Coronary artery (tissue), 2 donors: ENCODE data around the gene DHX58.

Source experiments
- DNase-seq: peaks from one replicate; pipeline ENCODE4 v3.0.0-alpha.2; 2017; ENCODE audit warnings: low spot score
- H3K27ac ChIP-seq, 2 donors: fragments of 200-600 bp; sonication (generic); one replicate each; pipeline ENCODE4 v1.5.1; 2016 to 2019
- H3K4me3 ChIP-seq: fragments of 200-600 bp; sonication (generic); 2 replicates; pipeline ENCODE4 v1.5.1; 2016; ENCODE audit warnings: mild to moderate bottlenecking, moderate library complexity
- TF ChIP-seq, protein P1 (sequence below): fragments of 200-600 bp; sonication (generic); IDR thresholded peaks from one replicate; pipeline ENCODE4 v1.5.1; 2019; ENCODE audit warnings: antibody characterized with exemption

The DHX58 gene

GRCh38 chr17:42107597-42108576, 4.6 kb downstream of the DHX58 start:
- TF ChIP-seq, protein P1, sequence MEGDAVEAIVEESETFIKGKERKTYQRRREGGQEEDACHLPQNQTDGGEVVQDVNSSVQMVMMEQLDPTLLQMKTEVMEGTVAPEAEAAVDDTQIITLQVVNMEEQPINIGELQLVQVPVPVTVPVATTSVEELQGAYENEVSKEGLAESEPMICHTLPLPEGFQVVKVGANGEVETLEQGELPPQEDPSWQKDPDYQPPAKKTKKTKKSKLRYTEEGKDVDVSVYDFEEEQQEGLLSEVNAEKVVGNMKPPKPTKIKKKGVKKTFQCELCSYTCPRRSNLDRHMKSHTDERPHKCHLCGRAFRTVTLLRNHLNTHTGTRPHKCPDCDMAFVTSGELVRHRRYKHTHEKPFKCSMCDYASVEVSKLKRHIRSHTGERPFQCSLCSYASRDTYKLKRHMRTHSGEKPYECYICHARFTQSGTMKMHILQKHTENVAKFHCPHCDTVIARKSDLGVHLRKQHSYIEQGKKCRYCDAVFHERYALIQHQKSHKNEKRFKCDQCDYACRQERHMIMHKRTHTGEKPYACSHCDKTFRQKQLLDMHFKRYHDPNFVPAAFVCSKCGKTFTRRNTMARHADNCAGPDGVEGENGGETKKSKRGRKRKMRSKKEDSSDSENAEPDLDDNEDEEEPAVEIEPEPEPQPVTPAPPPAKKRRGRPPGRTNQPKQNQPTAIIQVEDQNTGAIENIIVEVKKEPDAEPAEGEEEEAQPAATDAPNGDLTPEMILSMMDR: no peak
- H3K4me3 ChIP-seq: peak overlapping the region; percentile 48
- no peak overlapping the region for H3K27ac ChIP-seq
- DNase-seq: no peak

GRCh38 chr17:42107124-42107523, 5.4 kb downstream of the DHX58 start:
- TF ChIP-seq, protein P1: no peak
- Histone ChIP-seq H3K27ac (no peak overlapping the region), H3K4me3 (peak overlapping the region; percentile 48)
- no peak for DNase-seq

GRCh38 chr17:42106009-42106408, 6.5 kb downstream of the DHX58 start:
- TF ChIP-seq, protein P1: no peak
- no peak for DNase-seq
- Histone ChIP-seq H3K4me3 (no peak overlapping the region), H3K27ac (no peak overlapping the region)

- TF ChIP-seq, protein P1: no peak
- DNase-seq: no peak
- Histone ChIP-seq H3K27ac (no peak overlapping the region), H3K4me3 (no peak overlapping the region)
Measured at GRCh38 chr17:42104264-42104663, 8.2 kb downstream of the DHX58 start.

- no peak for DNase-seq
- TF ChIP-seq, protein P1: no peak
- no peak overlapping the region for H3K4me3 ChIP-seq
- no peak overlapping the region for H3K27ac ChIP-seq
Measured at GRCh38 chr17:42103221-42103954, 9.1 kb downstream of the DHX58 start.

DNA sequence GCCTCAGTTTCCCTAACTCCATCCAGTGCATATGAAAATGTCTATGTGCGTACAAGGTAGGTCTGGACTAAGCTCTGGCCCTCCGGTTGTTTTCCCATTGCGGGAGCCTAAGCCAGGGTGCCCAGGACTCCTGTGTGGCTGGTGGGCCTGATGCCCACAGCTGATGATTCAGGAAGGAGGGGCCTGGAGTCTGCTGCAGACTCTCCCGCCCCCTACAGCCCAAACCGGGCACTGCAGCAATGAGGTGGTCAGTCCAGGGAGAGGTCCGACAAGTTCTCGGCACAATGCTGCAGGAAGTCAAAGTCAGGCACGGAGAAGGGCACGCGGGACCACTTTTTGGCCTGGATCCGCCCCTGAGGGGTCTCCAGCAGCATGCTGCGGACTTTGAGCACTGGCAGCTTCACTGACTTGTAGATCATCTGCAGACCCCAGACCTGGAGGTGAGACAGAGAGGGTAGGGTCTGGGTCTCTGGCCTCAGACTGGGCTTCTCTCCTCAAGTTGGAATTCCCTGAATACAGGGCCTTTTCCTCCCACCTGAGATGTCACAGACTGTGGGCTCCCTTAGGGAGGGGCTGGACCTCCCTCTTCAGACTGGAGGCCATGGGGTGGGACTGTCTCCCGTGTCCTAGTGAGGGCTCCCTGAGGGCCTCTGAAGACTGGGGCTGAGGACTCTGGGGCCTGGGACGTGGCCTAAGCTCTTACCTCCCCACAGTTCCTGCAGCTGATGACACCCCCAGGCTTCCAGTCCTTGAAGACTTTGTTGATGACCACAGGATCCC, 10.8 kb downstream of the DHX58 start:
- Histone ChIP-seq H3K4me3 (no peak overlapping the region), H3K27ac (no peak overlapping the region)
- no peak for DNase-seq
- TF ChIP-seq, protein P1: peak; percentile 44
